ENCODE measurements around the gene SMARCA2. TPM values are rescaled to one million over a fixed set of nuclear protein-coding genes. Genes with fewer than 3 reads are reported as not detected.

Gene SMARCA2
- total and polyA plus RNA-seq, 9 of the 15 experiments (the other 6 are each of a cell fraction or from before 2014, with no cell fraction given) = 8.0 to 34.8 (median 25.5) TPM

- TF ChIP-seq NUFIP1 (IDR thresholded peaks at IDR 0.05; ENCODE audit: partially characterized antibody) (peak; percentile 87), CHD2 (IDR thresholded peaks at IDR 0.05; ENCODE audit: low read depth, low read length) (no peak), RB1 (IDR thresholded peaks at IDR 0.05; ENCODE audit: low read depth) (peak; percentile 56; the same call in 1 of the 2 replicates), KLF6 (CRISPR knock-in tag; IDR thresholded peaks at IDR 0.05; ENCODE audit: borderline replicate concordance) (no peak), RFX5 (IDR thresholded peaks at IDR 0.05; ENCODE audit: low read depth, low read length) (peak; percentile 77), ETV5 (CRISPR knock-in tag; IDR thresholded peaks at IDR 0.05; ENCODE audit: low read depth) (no peak), BRF2 (IDR thresholded peaks at IDR 0.05; ENCODE audit: borderline replicate concordance, insufficient read depth, insufficient read length) (no peak), ZHX1 (conservative IDR thresholded peaks at IDR 0.05; ENCODE audit: low read length) (no peak), ARID1B (IDR thresholded peaks at IDR 0.05) (0 out of 2 replicates have a peak, but pooled peaks have one; percentile 13), RBM39 (optimal IDR thresholded peaks at IDR 0.05; ENCODE audit: low read depth, low read length) (peak; percentile 56), ATF4 (CRISPR knock-in tag; IDR thresholded peaks at IDR 0.05) (no peak), ZMIZ1 (IDR thresholded peaks at IDR 0.05; ENCODE audit: low read depth in 2 of 2, low read length in 2 of 2) (0 out of 4 replicates have a peak, but pooled peaks of 1 of the 2 experiments have one; percentile 34), ZNF507 (tag; conservative IDR thresholded peaks at IDR 0.05) (no peak), TFAP4 (CRISPR knock-in tag; IDR thresholded peaks at IDR 0.05; ENCODE audit: borderline replicate concordance) (peak; percentile 21; the same call in 1 of the 2 replicates)
Measured at GRCh38 chr9:2241836-2242741, 226.9 kb downstream of the SMARCA2 start (continued).

Measured in K562 (cell line).